ENCODE measurements around the gene EXOC6.
"Not testable (repeated sequence)": the region's sequence is repeated elsewhere in the genome, so short reads cannot be mapped to it uniquely, and the experiment has no call there.

The EXOC6 gene

GRCh38 chr10:92880233-92880861 lies 32.0 kb downstream of the EXOC6 start:
- no peak for DNase-seq (ENCODE audit: low read depth in 2 of 2)

DNA sequence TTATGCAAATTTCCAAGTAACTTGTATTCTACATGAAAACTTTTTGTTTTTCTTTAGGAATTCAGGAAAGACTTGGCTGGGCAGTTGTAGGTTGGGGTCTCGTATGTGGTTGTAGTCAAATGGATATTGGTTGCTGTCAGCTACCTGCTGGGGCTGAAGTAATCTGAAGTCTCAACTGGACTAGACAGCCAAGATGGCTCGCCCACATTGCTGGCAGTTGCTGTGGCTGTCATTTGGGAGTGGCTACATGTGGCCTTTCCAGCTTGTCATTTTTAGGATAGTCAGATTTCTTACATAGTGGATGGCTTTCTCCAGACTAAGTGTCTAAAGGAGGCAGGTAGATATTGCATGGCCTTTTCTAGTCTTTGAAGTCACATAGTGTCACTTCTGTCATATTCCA lies 32.6 kb downstream of the EXOC6 start:
- no peak for DNase-seq (ENCODE audit: low read depth in 2 of 2)

DNA sequence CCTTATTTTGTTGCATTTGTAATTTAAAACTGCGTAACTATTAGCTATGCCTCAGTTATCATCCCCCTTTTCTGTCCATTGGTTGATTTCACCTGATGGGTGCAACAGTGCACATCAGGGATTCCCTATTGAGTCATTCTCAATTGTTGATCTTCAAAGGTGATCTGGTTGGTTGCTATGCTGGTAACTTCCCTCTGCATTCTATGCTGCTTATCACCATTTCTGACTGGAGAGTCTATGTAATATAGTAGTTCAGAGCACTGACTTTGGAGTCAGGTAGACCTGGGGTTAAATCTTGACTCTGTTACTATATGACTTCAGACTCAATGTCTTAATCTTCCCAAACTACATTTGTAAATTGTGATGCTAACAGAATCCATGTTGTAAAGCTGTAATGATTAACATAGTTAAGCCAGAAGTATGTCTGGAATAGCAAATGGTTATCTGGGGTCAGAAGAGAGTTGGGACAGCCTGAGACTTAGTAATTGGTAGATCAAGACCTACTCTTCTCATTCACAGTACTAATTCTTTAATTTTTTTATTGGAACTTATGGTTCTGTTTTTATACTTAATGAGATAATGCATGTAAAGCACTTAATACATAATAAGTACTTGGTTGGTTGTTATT lies 38.1 kb downstream of the EXOC6 start:
- DNase-seq (ENCODE audit: low read depth in 2 of 2): no peak

GRCh38 chr10:92890471-92890870 lies 42.2 kb downstream of the EXOC6 start:
- no peak for DNase-seq (ENCODE audit: low read depth in 2 of 2)

- no peak for DNase-seq (ENCODE audit: low read depth in 2 of 2)
Measured at GRCh38 chr10:92891885-92892690, 43.8 kb downstream of the EXOC6 start.

- no peak for DNase-seq (ENCODE audit: low read depth in 2 of 2)
Measured at GRCh38 chr10:92892691-92893054, 44.4 kb downstream of the EXOC6 start.

- DNase-seq (ENCODE audit: low read depth in 2 of 2): no peak
Measured at GRCh38 chr10:92894081-92894655, 45.8 kb downstream of the EXOC6 start.

GRCh38 chr10:92897916-92898315 lies 49.6 kb downstream of the EXOC6 start:
- DNase-seq (ENCODE audit: low read depth in 2 of 2): no peak

- DNase-seq (ENCODE audit: low read depth in 2 of 2): no peak
Measured at GRCh38 chr10:92901819-92902251, 53.5 kb downstream of the EXOC6 start.

DNA sequence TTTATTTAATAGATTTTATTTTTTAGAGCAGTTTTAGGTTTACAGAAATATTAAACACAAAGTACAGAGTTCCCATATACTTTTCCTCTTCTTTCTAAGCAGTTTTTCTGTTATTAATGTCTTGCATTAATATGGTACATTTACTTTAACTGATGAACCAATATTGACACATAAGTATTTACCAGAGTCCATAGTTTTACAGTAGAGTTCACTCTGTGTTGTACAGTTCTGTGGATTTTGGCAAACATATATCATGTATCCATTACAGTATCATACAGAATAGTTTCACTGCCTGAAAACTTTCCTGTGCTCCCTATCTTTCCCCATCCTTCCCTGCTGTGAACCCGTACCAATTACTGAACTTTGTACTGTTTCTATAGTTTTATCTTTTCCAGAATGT lies 55.3 kb downstream of the EXOC6 start:
- DNase-seq (ENCODE audit: low read depth in 2 of 2): no peak

GRCh38 chr10:92907280-92907679 lies 59.0 kb downstream of the EXOC6 start:
- no peak for DNase-seq (ENCODE audit: low read depth in 2 of 2)

DNA sequence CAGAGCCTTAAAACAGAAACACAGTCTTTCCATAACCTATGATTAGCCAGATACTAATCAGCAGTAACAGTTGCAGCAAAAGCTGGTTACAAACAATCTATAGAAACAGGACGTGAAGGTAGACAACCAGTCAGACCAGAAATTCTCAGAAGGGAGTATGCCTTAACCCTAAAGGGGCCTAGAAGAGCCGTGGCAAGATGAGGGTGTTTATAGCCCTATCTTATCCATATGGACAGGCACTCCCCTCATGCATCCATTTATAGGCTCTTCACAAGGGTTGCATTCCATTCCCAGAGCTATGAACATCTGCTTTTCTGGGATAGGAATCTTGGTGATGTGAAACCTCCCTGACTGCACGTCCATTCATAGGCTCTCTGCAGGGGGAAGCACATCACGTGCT lies 64.3 kb downstream of the EXOC6 start:
- DNase-seq (ENCODE audit: low read depth in 2 of 2): not testable (repeated sequence)

GRCh38 chr10:92913973-92914372 lies 65.7 kb downstream of the EXOC6 start:
- DNase-seq (ENCODE audit: low read depth in 2 of 2): no peak

GRCh38 chr10:92914478-92915325 lies 66.4 kb downstream of the EXOC6 start:
- peak; percentile 6 to 22 for DNase-seq (ENCODE audit: low read depth in 2 of 2)

- DNase-seq (ENCODE audit: low read depth in 2 of 2): no peak
Measured at GRCh38 chr10:92915892-92916291, 67.6 kb downstream of the EXOC6 start.

- no peak for DNase-seq (ENCODE audit: low read depth in 2 of 2)
Measured at GRCh38 chr10:92916433-92916832, 68.1 kb downstream of the EXOC6 start.

DNA sequence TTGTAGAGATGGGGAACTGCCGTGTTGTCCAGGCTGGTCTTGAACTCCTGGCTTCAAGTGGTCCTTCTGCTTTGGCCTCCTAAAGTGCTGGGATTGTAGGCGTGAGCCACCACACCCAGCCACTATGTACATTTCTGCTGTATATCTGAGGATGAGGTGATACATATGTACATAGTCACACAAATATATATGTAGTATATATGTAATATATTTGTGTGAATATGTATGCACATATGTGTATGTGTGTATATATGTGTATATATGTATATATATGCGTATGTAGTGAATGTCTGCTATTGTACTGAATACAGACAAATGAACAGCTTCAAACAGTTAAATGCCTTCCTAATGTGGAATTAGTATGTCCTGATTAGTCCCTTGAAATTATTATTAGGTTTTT lies 70.3 kb downstream of the EXOC6 start:
- no peak for DNase-seq (ENCODE audit: low read depth in 2 of 2)

- no peak for DNase-seq (ENCODE audit: low read depth in 2 of 2)
Measured at GRCh38 chr10:92920866-92921265, 72.5 kb downstream of the EXOC6 start.

GRCh38 chr10:92923416-92923815 lies 75.1 kb downstream of the EXOC6 start:
- DNase-seq (ENCODE audit: low read depth in 2 of 2): no peak

- no peak for DNase-seq (ENCODE audit: low read depth in 2 of 2)
Measured at GRCh38 chr10:92929896-92930295, 81.6 kb downstream of the EXOC6 start.

DNA sequence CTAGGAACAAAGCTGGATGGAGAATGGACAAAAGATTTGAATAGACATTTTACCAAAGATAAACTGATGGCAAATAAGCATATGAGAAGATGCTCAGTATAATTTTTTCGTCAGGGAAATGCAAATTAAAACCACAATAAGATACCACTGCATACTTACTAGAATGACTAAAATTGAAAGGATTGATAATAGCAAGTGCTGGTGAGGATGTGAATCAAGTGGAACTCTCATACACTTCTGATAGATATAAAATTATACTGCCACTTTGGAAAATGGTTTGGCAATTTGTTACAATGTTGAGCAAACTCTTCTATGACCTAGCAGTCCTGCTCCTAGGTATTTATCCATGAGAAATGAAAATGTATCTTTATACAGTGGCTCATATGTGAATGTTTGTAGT lies 83.3 kb downstream of the EXOC6 start:
- DNase-seq (ENCODE audit: low read depth in 2 of 2): no peak

DNA sequence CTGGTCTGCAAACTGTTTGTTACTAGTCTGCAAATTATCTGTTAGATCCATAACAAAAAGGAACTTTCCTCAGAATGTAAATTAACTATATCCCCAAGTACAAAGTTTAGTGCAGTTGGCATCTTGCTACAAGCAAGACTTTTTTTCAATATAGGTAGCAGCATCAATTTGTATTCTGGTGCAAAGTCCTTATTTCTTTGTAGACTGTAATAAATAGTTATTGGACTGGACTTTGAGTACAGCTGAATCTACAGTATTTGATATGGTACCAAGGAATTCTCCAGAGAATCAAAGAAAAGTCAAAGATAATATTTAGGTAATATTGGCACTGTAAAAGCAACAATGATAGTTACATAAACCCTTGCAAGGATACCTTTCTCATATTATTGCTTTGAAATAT lies 89.6 kb downstream of the EXOC6 start:
- no peak for DNase-seq (ENCODE audit: low read depth in 2 of 2)

Data from stimulated activated CD8-positive, alpha-beta memory T cell treated with anti-CD3 and anti-CD28 coated beads, Interleukin-2, amount 100 ng/mL, for 48 hours (primary cell).